ENCODE data around the gene CABP4.

CABP4 gene

GRCh38 chr11:67423891-67424613 lies 31.1 kb upstream of the CABP4 start:
- TF ChIP-seq ZNF274 (IDR thresholded peaks at IDR 0.05; ENCODE audit: low read depth, low read length) = no peak
- H3K4me3 ChIP-seq (ENCODE audit: low read length) = no peak overlapping the region

GRCh38 chr11:67427364-67427859 lies 27.7 kb upstream of the CABP4 start:
- peak overlapping the region; percentile 93; the same call in 1 of the 2 replicates for H3K4me3 ChIP-seq (ENCODE audit: low read length)

- peak within 1 kb of the TSS; percentile 93 for H3K4me3 ChIP-seq (ENCODE audit: low read length)
- no peak for TF ChIP-seq ZNF274 (IDR thresholded peaks at IDR 0.05; ENCODE audit: low read depth, low read length)
Measured at GRCh38 chr11:67428052-67429001, 26.8 kb upstream of the CABP4 start, which contains the start of gene RPS6KB2. TSS of gene RPS6KB2 (plus strand) at chr11:67428494. CDS start at chr11:67428546, 52 bp downstream.

- peak overlapping the region; percentile 93 for H3K4me3 ChIP-seq (ENCODE audit: low read length)
Measured at GRCh38 chr11:67429038-67429668, 26.0 kb upstream of the CABP4 start.

GRCh38 chr11:67429722-67430121 lies 25.4 kb upstream of the CABP4 start:
- H3K4me3 ChIP-seq (ENCODE audit: low read length) = no peak overlapping the region; the same call in 1 of the 2 replicates
- no peak for TF ChIP-seq ZNF274 (IDR thresholded peaks at IDR 0.05; ENCODE audit: low read depth, low read length)

More at GRCh38 chr11:67429038-67429668, 26.0 kb upstream of the CABP4 start:
- TF ChIP-seq ZNF274 (IDR thresholded peaks at IDR 0.05; ENCODE audit: low read depth, low read length) = no peak

- TF ChIP-seq ZNF274 (IDR thresholded peaks at IDR 0.05; ENCODE audit: low read depth, low read length) = no peak
- H3K4me3 ChIP-seq (ENCODE audit: low read length) = no peak overlapping the region
Measured at GRCh38 chr11:67431346-67432249, 23.6 kb upstream of the CABP4 start.

GRCh38 chr11:67432655-67433349 lies 22.4 kb upstream of the CABP4 start:
- no peak overlapping the region for H3K4me3 ChIP-seq (ENCODE audit: low read length)
- no peak for TF ChIP-seq ZNF274 (IDR thresholded peaks at IDR 0.05; ENCODE audit: low read depth, low read length)

GRCh38 chr11:67433536-67434394 lies 21.4 kb upstream of the CABP4 start:
- TF ChIP-seq ZNF274 (IDR thresholded peaks at IDR 0.05; ENCODE audit: low read depth, low read length) = no peak
- H3K4me3 ChIP-seq (ENCODE audit: low read length) = no peak overlapping the region

- no peak for TF ChIP-seq ZNF274 (IDR thresholded peaks at IDR 0.05; ENCODE audit: low read depth, low read length)
- H3K4me3 ChIP-seq (ENCODE audit: low read length) = no peak overlapping the region
Measured at GRCh38 chr11:67434395-67434881, 20.7 kb upstream of the CABP4 start.

- no peak overlapping the region; the same call in 1 of the 2 replicates for H3K4me3 ChIP-seq (ENCODE audit: low read length)
- no peak for TF ChIP-seq ZNF274 (IDR thresholded peaks at IDR 0.05; ENCODE audit: low read depth, low read length)
Measured at GRCh38 chr11:67435031-67435726, 20.0 kb upstream of the CABP4 start.

Data from GM08714 (cell line).